ENCODE data around the gene HSPA13. TPM values are rescaled to one million over a fixed set of nuclear protein-coding genes. Genes with fewer than 3 reads are reported as not detected.

HSPA13 gene
- polyA plus RNA-seq, 3 donors, result 51.0 to 57.4 (median 55.0) TPM

Other genes starting within 250 kb of the HSPA13 start
- under 1 TPM; 0.19 to 0.22 (median 0.21) TPM for gene LIPI, start 172.2 kb downstream of the HSPA13 start, polyA plus RNA-seq (ENCODE audit: insufficient read length in 3 of 3)
- gene RBM11, start 167.0 kb downstream of the HSPA13 start, polyA plus RNA-seq (ENCODE audit: insufficient read length in 3 of 3), result 1 to 10 TPM; 4.1 to 4.7 (median 4.4) TPM
- 1 to 10 TPM; 4.3 to 5.7 (median 5.1) TPM for gene SAMSN1, start 163.2 kb upstream of the HSPA13 start, polyA plus RNA-seq (ENCODE audit: insufficient read length in 3 of 3)

Data from right renal cortex interstitium (tissue), 3 donors.